H9 (cell line): Measurements from ENCODE around the gene YIPF6. TPM values are rescaled to one million over a fixed set of nuclear protein-coding genes. Genes with fewer than 3 reads are reported as not detected.

ENCODE experiments used
- DNase-seq: peaks from one replicate; pipeline ENCODE4 v3.0.0-alpha.2; 2017
- H2AFZ ChIP-seq: one replicate; pipeline ENCODE4 v1.6.1; 2013; ENCODE audit warnings: mild to moderate bottlenecking, low read length, control low read depth, moderate library complexity
- H2AK5ac ChIP-seq: 2 replicates; pipeline ENCODE4 v1.6.1; 2013; ENCODE audit warnings: low read length, control low read depth, mixed read lengths; ENCODE audit not compliant: insufficient read length
- H2BK120ac ChIP-seq: one replicate; pipeline ENCODE4 v1.6.1; 2013; ENCODE audit warnings: low read depth, mild to moderate bottlenecking, low read length, control low read depth, inconsistent platforms; ENCODE audit not compliant: poor library complexity, severe bottlenecking
- H2BK12ac ChIP-seq: 2 replicates; pipeline ENCODE4 v1.6.1; 2013; ENCODE audit warnings: low read length, control low read depth, mixed read lengths, low read depth; ENCODE audit not compliant: insufficient read length
- H2BK15ac ChIP-seq: 2 replicates; pipeline ENCODE4 v1.6.1; 2013; ENCODE audit warnings: low read depth, low read length, control low read depth
- H2BK20ac ChIP-seq: one replicate; pipeline ENCODE4 v1.6.1; 2013; ENCODE audit warnings: low read depth, mild to moderate bottlenecking, low read length, control low read depth, inconsistent platforms; ENCODE audit not compliant: poor library complexity, severe bottlenecking
- H2BK5ac ChIP-seq: 2 replicates; pipeline ENCODE4 v1.6.1; 2013; ENCODE audit warnings: low read length, control low read depth, mixed read lengths; ENCODE audit not compliant: insufficient read length
- H3K14ac ChIP-seq: 2 replicates; pipeline ENCODE4 v1.6.1; 2013; ENCODE audit warnings: low read length, control low read depth; ENCODE audit not compliant: insufficient read depth
- H3K18ac ChIP-seq: 2 replicates; pipeline ENCODE4 v1.6.1; 2013; ENCODE audit warnings: low read depth, mild to moderate bottlenecking, mixed read lengths, low read length, control low read depth; ENCODE audit not compliant: insufficient read length
- H3K23ac ChIP-seq: 2 replicates; pipeline ENCODE4 v1.6.1; 2013; ENCODE audit warnings: low read length, control low read depth, mixed read lengths, low read depth; ENCODE audit not compliant: insufficient read length
- H3K23me2 ChIP-seq: 2 replicates; pipeline ENCODE4 v1.6.1; 2013; ENCODE audit warnings: low read depth, mild to moderate bottlenecking, mixed read lengths, low read length, control low read depth; ENCODE audit not compliant: insufficient read length, poor library complexity, severe bottlenecking
- H3K27ac ChIP-seq: 2 replicates; pipeline ENCODE4 v1.5.1; 2013; ENCODE audit warnings: low read length, control low read depth, mixed read lengths, low read depth; ENCODE audit not compliant: insufficient read length
- H3K27me3 ChIP-seq: 2 replicates; pipeline ENCODE4 v1.6.1; 2013; ENCODE audit warnings: low read length, control low read depth, inconsistent platforms; ENCODE audit not compliant: insufficient read depth
- H3K4ac ChIP-seq: 2 replicates; pipeline ENCODE4 v1.6.1; 2013; ENCODE audit warnings: low read depth, mild to moderate bottlenecking, control low read depth, inconsistent platforms, low read length, moderate library complexity
- H3K4me1 ChIP-seq: 2 replicates; pipeline ENCODE4 v1.6.1; 2013; ENCODE audit warnings: low read length, control low read depth, inconsistent platforms; ENCODE audit not compliant: insufficient read depth
- H3K4me2 ChIP-seq: 2 replicates; pipeline ENCODE4 v1.6.1; 2013; ENCODE audit warnings: low read length, control low read depth, mixed read lengths; ENCODE audit not compliant: insufficient read length, insufficient read depth
- H3K56ac ChIP-seq: 2 replicates; pipeline ENCODE4 v1.6.1; 2013; ENCODE audit warnings: low read depth, mild to moderate bottlenecking, mixed read lengths, low read length, control low read depth; ENCODE audit not compliant: insufficient read length
- H3K79me1 ChIP-seq: 2 replicates; pipeline ENCODE4 v1.6.1; 2013; ENCODE audit warnings: low read depth, mild to moderate bottlenecking, moderate library complexity, low read length, control low read depth, inconsistent platforms; ENCODE audit not compliant: insufficient read depth, poor library complexity, severe bottlenecking
- H3K79me2 ChIP-seq: 2 replicates; pipeline ENCODE4 v1.6.1; 2013; ENCODE audit warnings: low read length, control low read depth, inconsistent platforms; ENCODE audit not compliant: insufficient read depth
- H3K9ac ChIP-seq: 2 replicates; pipeline ENCODE4 v1.6.1; 2013; ENCODE audit warnings: low read length, control low read depth, mixed read lengths; ENCODE audit not compliant: insufficient read length; ENCODE audit errors: extremely low read depth
- H3K9me3 ChIP-seq: one replicate; pipeline ENCODE4 v1.6.1; 2013; ENCODE audit warnings: low read depth, low read length, inconsistent platforms; ENCODE audit not compliant: control insufficient read depth
- H3T11ph ChIP-seq: one replicate; pipeline ENCODE4 v1.6.1; 2013; ENCODE audit warnings: mild to moderate bottlenecking, low read length, control low read depth, inconsistent platforms
- H4K20me1 ChIP-seq: one replicate; pipeline ENCODE4 v1.6.1; 2013; ENCODE audit not compliant: control insufficient read depth, insufficient read length, insufficient read depth
- H4K5ac ChIP-seq: 2 replicates; pipeline ENCODE4 v1.6.1; 2013; ENCODE audit warnings: low read depth, mild to moderate bottlenecking, mixed read lengths, low read length, control low read depth; ENCODE audit not compliant: insufficient read length
- H4K8ac ChIP-seq: replicated peaks from 2 replicates; pipeline ENCODE4 v1.6.1; 2013; ENCODE audit warnings: low read length, control low read depth, mixed read lengths, low read depth; ENCODE audit not compliant: insufficient read length
- H4K91ac ChIP-seq: 2 replicates; pipeline ENCODE4 v1.6.1; 2013; ENCODE audit warnings: low read depth, mild to moderate bottlenecking, moderate library complexity, mixed read lengths, low read length, control low read depth; ENCODE audit not compliant: insufficient read length
- H3K27ac Mint-ChIP-seq, 3 experiments: 2 replicates in 2 of 3; 3 replicates in 1 of 3; pipeline ENCODE4 v1.8.0; 2020 to 2021; ENCODE audit warnings: mixed read lengths in 3 of 3, mild to moderate bottlenecking in 1 of 3, moderate library complexity in 1 of 3
- H3K27me3 Mint-ChIP-seq: 2 replicates; pipeline ENCODE4 v1.8.0; 2021; ENCODE audit warnings: low read depth, mild to moderate bottlenecking, moderate library complexity, mixed read lengths
- H3K36me3 Mint-ChIP-seq, 3 experiments: 2 replicates in 2 of 3; 3 replicates in 1 of 3; pipeline ENCODE4 v1.8.0; 2020 to 2021; ENCODE audit warnings: low read depth in 3 of 3, mixed read lengths in 3 of 3; ENCODE audit not compliant: insufficient read depth in 1 of 3
- H3K4me1 Mint-ChIP-seq, 2 experiments: 2 replicates each; pipeline ENCODE4 v1.8.0; 2020; ENCODE audit warnings: mixed read lengths in 2 of 2
- H3K4me3 Mint-ChIP-seq, 2 experiments: 2 replicates in 1 of 2; 3 replicates in 1 of 2; pipeline ENCODE4 v1.8.0; 2020 to 2021; ENCODE audit warnings: mild to moderate bottlenecking in 2 of 2, mixed read lengths in 2 of 2, moderate library complexity in 1 of 2
- H3K9me3 Mint-ChIP-seq, 2 experiments: 2 replicates in 1 of 2; 3 replicates in 1 of 2; pipeline ENCODE4 v1.8.0; 2020; ENCODE audit warnings: mild to moderate bottlenecking in 2 of 2, mixed read lengths in 2 of 2, moderate library complexity in 1 of 2
- CTCF ChIP-seq: fragments of 200-600 bp; sonication (generic); conservative IDR thresholded peaks from 3 replicates; pipeline ENCODE4 v1.8.0; 2021; ENCODE audit warnings: antibody characterized with exemption, mild to moderate bottlenecking
- WGBS: extraction: QIAGEN DNeasy Blood & Tissue Kit; methylation state at CpG from one replicate; pipeline ENCODE4 v1.1.7; 2013; ENCODE audit warnings: missing lambda C conversion rate, low lambda C conversion rate, mixed read lengths; ENCODE audit not compliant: insufficient read length; ENCODE audit errors: extremely low coverage; 5-methylcytosine and 5-hydroxymethylcytosine counted together
- total RNA-seq: library from RNA; stranded (reverse); gene quantifications from 2 replicates; pipeline ENCODE4 v1.2.1, GENCODE V29; 2021

Gene YIPF6
- total RNA-seq, 1 experiment from 2014 or later: 31.8 TPM

DNA sequence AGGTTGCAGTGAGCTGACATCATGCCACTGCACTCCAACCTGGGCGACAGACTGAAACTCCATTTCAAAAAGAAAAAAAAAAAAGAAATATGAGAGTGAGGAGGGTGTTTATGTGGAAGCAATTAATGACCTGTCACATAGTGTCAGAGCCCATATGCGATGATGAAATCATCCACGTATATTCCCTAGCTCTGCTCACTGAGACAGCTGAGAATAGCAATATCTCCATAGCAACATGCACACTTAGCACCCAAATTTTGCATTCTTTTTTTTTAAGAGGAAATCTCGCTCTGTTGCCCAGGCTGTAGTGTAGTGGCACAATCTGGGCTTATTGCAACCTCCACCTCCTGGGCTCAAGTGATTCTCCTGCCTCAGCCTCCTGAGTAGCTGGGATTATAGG, 34.1 kb upstream of the YIPF6 start:
- Mint-ChIP-seq H3K27me3 (no peaks in the 10 kb centered on the region; the same call in 1 of the 2 replicates), H3K9me3 (peaks cover 54 to 60% of the 10 kb centered on the region in 2 experiments), H3K36me3 (no peaks in the 10 kb centered on the region; a peak in 1 of 7 replicates), H3K27ac (no peak overlapping the region), H3K4me1 (peaks cover 2 to 4% of the 10 kb centered on the region in 2 experiments; a peak in 2 of 4 replicates), H3K4me3 (no peak overlapping the region)
- Histone ChIP-seq H2BK5ac (no peak overlapping the region), H4K20me1 (no peaks in the 10 kb centered on the region), H3K4me2 (no peak overlapping the region), H3K23me2 (no peaks in the 10 kb centered on the region), H3K9me3 (peaks cover 2% of the 10 kb centered on the region), H4K5ac (no peak overlapping the region), H2AFZ (no peak overlapping the region), H3K79me1 (no peaks in the 10 kb centered on the region), H2BK12ac (no peak overlapping the region), H3K79me2 (no peaks in the 10 kb centered on the region), H3K18ac (no peak overlapping the region), H4K91ac (no peak overlapping the region), H4K8ac (no peak overlapping the region), H2BK15ac (no peak overlapping the region), H3K27ac (no peak overlapping the region), H3K14ac (no peak overlapping the region), H3K4ac (no peak overlapping the region), H2AK5ac (no peak overlapping the region), H3K23ac (no peak overlapping the region), H3T11ph (no peak overlapping the region), H3K4me1 (no peaks in the 10 kb centered on the region), H3K9ac (no peak overlapping the region), H2BK120ac (no peak overlapping the region), H3K27me3 (no peaks in the 10 kb centered on the region), H3K56ac (no peak overlapping the region), H2BK20ac (no peak overlapping the region)
- no peak for DNase-seq
- TF ChIP-seq CTCF: no peak
- no CpG with 5 or more reads among the region's 4 CpGs for WGBS
